GM15510 (cell line): Measurements from ENCODE around the gene SLC8A3.

Experiments
- POLR2A ChIP-seq: IDR thresholded peaks from 3 replicates; pipeline ENCODE4 v1.6.1; 2011; ENCODE audit warnings: borderline replicate concordance; ENCODE audit not compliant: insufficient read length; ENCODE audit errors: extremely low read depth

Gene SLC8A3

DNA sequence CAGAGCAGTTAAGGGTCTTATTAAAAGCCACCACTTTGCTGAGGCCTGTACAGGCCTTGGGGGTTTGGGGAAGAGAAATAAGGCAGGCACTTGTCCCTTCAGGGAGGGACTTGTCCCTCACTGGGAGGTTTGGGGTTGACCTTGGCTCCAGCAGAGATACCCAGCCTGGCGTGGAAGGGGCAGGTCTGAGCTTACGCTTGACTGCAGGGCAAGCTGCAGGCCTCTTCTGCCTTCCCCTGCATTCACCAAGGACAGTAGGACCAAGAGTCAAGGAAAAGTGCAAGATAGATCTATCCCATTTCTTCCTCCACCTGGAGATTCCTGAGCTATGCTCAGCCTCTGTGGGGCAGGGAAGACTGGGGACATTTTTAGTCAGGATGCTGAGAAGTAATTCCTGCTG is 155.2 kb downstream of the SLC8A3 start:
- TF ChIP-seq POLR2A = no peak

- no peak for TF ChIP-seq POLR2A
Observed at GRCh38 chr14:70033116-70033515, 155.6 kb downstream of the SLC8A3 start.

GRCh38 chr14:70032447-70032846 is 156.3 kb downstream of the SLC8A3 start:
- no peak for TF ChIP-seq POLR2A

GRCh38 chr14:70032016-70032415 is 156.7 kb downstream of the SLC8A3 start:
- no peak for TF ChIP-seq POLR2A

DNA sequence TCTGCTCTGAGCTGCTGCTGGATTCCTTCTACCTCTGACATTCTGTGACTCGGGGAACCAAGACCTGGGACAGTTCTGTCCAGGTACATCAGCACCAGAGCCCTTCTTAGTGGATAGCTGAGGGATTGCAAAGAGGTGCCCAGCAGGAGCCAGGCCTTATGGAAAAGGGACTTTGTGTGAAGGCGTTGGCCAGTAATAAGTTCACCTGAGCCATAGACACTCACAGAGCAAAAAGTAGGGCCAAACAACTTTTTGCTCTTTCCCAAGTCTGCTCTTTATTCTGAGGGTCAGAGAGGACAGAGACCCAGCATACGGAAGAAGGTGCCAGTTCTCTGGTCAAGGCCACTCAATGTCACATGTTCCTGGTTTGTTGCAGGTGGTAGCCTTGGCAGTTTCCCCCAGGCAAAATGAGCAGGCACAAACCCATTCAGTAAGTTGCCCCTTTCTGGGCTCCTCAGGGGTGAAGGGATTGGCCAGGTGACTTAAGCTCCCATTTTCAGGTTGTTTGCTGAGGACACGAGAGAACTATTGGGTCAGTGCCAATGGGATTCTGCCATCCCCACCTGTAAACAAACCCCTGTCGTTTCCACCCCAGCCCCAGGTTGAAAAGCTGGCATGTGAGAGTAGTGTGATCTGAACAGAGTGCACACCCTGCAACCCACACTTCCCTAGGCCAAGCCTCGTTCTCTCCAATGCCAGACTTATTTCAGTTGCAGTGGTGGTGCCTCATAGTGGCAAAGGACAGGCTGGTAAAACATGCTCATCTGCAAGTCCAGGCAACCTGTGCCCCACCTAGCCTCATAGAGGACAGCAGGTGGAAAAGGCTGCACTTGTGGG is 159.2 kb downstream of the SLC8A3 start:
- no peak for TF ChIP-seq POLR2A

GRCh38 chr14:70027785-70028428 is 160.8 kb downstream of the SLC8A3 start:
- TF ChIP-seq POLR2A = no peak

- no peak for TF ChIP-seq POLR2A
Observed at GRCh38 chr14:70023871-70024270, 164.9 kb downstream of the SLC8A3 start.

DNA sequence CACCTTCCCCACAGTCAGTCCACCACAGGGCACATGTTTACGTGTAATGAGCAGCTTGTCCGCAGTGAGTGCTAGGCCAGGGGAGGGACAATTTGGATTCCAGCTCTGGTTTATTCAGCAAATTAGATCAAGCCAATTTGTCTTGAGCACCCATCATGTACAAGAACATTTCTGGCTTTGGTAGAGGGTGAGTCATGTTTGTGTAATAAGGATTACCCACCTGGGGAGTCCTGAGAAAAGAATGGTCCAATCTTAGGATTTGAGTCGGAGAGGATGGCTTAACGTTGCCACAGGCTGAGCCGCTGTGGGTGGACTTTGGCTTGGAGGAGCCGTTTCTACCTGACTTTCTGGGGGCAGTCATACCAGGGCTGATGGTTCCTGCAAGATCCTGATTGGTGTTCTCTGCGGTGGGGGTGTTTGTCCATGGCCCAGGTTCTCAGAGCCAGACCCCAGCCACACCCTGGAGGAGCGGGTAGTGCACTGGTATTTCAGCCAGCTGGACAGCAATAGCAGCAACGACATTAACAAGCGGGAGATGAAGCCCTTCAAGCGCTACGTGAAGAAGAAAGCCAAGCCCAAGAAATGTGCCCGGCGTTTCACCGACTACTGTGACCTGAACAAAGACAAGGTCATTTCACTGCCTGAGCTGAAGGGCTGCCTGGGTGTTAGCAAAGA is 165.8 kb downstream of the SLC8A3 start:
- no peak for TF ChIP-seq POLR2A

DNA sequence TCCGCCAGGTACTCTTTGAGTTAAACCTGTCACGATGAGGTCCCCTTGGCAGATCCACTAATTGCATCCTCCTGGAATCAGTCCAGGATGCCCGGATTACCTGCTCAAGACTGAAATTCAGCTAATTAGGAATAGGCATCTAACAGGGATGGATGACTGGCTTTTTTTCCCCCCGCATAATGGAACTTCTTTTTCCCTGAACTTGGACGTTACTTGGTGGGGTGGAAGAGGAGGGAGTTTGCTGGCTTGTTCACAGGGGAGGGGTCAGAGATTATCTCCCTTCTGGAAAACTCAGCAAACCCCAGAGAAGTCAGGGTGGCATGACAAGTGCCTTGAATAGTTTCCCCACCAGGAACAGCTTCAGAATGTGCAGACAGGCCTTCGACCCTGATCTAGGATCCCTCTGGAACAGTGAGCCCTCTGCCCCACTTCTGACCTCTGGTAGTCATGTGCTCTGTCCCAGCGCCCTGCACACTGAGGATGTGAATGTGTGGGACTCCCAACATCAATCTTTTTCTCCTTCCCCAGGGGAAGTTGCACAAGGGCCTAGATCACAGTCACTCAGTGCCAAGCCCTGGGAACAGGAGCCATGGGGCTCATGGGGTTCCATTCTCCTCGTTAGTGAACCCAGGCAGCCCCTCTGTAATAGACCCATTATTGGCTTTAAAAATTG is 167.1 kb downstream of the SLC8A3 start:
- TF ChIP-seq POLR2A = no peak

DNA sequence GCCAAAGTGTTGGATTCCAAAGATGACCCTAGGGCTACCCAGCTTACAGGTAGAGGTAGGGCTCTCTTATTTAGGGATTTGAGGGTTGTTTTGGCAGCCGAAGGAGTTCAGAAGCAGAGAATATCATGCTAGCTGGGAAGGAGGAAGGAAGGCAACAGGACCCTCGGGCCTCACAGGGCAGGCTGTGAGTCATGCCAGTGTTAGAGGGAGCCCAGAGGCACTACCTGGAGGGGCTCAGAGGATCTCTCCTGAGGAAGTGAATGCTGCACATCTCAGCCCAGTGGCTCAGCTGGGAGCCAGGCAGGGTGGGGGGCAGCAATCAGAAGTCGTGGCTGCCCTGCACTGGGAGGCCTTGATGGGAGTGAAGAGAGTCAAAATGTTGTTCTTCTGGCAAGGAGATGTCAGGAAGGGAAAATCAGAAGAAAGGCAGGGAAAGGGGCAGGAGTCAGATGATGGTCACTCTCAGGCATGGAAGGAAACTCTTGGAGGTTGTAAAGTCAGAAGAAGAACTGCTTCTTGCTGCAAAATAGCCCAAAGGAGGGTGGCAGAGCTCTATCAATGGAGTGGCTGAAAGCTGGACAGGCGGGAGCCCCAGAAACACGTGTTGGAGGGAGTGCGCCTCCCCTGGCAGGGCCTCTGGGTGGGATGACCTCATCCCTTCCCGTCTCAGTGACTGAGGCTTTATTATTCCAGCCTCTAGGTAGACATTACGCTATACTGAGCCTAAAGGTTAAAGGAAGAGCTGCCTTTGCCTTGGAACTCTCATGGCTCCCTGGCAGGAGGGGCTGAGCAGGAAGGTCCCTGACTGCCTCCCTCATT is 168.2 kb downstream of the SLC8A3 start:
- TF ChIP-seq POLR2A = no peak

DNA sequence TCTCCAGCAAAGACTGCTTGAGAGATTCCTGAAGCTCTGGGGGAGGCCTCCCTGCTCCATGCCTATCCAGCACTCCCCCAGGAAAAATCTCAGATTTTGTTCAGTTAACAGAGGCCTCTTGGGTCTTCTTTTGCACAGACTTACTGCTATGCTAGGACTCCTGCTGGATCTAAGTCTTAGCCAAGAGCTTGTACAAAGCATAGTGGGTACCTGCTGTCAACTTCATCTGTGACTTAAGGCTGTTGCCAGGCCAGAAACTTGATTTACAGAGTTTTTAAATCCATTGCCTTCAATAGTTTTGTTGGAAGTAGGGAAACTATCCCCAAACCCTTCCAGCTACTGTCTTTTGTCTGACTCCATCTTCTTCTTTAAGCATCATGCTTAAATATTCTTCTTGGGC is 169.1 kb downstream of the SLC8A3 start:
- no peak for TF ChIP-seq POLR2A

- TF ChIP-seq POLR2A = no peak
Observed at GRCh38 chr14:70018713-70019211, 170.0 kb downstream of the SLC8A3 start.

DNA sequence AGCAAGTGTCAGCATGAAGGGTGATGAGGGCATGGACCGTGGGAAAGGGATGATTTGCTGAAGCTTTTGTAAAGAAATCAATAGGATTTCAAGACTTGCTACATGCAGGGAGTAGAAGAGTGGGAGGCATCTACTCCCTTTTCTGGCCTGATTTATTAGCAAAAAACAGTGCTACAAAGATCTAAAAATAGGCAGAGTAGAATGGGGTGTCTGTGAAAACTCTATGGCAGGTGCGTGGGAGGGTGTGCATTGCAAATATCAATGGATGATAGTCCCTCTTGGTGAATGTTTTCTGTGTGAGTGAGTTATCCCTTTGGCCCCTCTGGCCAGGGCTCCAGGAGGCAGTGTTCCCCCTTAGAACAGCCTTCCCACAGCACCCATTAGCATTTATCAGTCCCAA is 170.5 kb downstream of the SLC8A3 start:
- TF ChIP-seq POLR2A = no peak
